Fibroblast of pulmonary artery (primary cell): ENCODE data around the gene TMPRSS15.
"Not testable (repeated sequence)": the region's sequence is repeated elsewhere in the genome, so short reads cannot be mapped to it uniquely, and the experiment has no call there.

Experiments
- DNase-seq: peaks from one replicate; pipeline ENCODE4 v3.0.0-alpha.2; 2010; ENCODE audit warnings: low read depth
- H3K4me3 ChIP-seq: replicated peaks from 2 replicates; pipeline ENCODE4 v1.5.1; 2011; ENCODE audit warnings: low read depth, mild to moderate bottlenecking, control low read depth, low read length, moderate library complexity
- TF ChIP-seq, protein P1 (sequence below): IDR thresholded peaks from 2 replicates; pipeline ENCODE4 v1.5.1; 2011; ENCODE audit warnings: mild to moderate bottlenecking, control low read depth, low read length, inconsistent platforms; ENCODE audit errors: missing control alignments

Gene TMPRSS15

DNA sequence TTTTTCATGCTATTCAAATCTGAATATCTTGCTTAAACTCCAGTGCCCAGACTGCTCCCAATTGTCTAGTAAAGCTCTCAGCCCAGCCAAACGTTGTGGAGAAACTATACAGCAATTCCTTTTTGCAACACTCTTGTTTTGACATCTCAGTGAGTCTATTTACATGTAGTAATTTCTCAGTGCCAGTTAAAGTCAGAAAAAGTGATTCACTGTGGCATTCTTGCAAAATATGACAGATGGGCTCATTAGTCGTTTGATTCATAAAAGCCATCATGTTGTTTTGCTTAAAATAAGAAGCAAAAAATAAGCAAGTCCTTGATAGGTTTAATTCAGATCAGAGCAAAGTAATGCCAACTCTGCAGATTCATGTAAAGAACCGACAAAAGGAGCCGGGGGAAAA lies 20.7 kb upstream of the TMPRSS15 start:
- TF ChIP-seq, protein P1, sequence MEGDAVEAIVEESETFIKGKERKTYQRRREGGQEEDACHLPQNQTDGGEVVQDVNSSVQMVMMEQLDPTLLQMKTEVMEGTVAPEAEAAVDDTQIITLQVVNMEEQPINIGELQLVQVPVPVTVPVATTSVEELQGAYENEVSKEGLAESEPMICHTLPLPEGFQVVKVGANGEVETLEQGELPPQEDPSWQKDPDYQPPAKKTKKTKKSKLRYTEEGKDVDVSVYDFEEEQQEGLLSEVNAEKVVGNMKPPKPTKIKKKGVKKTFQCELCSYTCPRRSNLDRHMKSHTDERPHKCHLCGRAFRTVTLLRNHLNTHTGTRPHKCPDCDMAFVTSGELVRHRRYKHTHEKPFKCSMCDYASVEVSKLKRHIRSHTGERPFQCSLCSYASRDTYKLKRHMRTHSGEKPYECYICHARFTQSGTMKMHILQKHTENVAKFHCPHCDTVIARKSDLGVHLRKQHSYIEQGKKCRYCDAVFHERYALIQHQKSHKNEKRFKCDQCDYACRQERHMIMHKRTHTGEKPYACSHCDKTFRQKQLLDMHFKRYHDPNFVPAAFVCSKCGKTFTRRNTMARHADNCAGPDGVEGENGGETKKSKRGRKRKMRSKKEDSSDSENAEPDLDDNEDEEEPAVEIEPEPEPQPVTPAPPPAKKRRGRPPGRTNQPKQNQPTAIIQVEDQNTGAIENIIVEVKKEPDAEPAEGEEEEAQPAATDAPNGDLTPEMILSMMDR, result no peak
- DNase-seq, result no peak
- no peak overlapping the region for H3K4me3 ChIP-seq

DNA sequence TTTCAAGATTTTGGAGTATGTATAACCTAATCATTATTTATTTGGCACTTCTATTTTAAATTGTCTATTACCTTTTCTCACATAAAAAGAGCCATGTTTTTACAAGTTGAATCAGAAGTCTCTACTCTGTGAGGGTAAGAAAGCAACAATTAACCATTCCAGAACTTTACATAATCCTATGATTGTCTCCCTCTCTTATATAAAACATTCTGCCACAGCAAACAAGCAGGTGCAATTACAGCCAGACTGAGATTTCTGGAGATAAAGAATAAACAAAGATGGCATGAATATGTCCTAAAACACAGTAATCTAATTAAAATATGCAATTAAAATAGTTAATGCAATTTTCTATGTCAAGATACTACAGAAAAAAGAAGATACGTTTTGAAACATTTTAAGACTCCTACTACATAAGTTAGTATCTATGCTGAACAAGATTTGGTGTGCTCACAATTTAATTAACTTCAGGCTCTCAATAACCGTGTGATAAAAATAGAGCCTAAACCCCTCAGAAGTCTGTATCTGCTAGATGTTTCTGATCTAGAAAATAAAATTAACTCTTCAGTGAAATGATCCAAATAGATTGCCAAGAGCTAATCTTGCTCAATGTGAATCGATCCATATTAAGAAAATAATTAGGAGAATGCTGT lies 13.7 kb upstream of the TMPRSS15 start:
- no peak for DNase-seq
- no peak overlapping the region for H3K4me3 ChIP-seq
- TF ChIP-seq, protein P1, result no peak

DNA sequence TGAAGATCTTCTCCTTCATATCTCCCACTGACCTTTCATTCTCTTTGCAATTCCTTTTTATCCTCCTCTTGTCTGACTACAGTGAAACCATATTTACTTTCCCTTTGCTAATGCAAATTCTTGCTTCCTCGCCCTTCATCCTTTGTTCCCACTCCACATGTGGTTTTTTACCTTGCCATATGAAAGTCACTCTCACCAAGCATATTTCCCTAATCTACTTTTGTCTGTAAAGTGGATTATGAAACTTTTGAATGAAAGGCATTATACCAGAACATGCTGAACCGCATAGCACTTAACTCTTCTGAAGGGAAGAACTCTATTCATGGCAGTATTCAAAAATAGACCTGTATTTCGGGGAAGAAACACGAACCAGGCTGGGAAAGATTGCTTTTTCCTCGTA lies 8.0 kb upstream of the TMPRSS15 start:
- TF ChIP-seq, protein P1, result no peak
- H3K4me3 ChIP-seq, result no peak overlapping the region

DNA sequence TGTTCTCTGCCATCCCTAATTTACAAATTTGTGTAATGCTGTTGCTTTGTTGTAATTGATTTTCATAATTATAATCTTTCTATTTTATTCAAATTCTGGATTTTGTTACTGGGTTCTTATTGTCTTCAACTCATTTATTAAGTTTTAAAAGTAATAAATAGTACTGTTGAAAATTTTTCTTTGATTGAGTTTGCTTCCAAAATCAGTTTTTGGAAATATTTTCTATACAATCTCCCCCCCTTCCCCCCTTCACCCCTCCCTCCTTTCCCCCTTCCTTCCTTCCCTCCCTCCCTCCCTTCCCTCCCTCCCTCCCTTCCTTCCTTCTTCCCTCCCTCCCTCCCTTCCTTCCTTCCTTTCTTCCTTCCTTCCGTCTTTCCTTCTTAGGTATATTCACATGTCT lies 6.0 kb upstream of the TMPRSS15 start:
- DNase-seq, result no peak
- no peak overlapping the region for H3K4me3 ChIP-seq
- TF ChIP-seq, protein P1, result no peak

More for the DNA sequence above, 8.0 kb upstream of the TMPRSS15 start:
- no peak for DNase-seq

DNA sequence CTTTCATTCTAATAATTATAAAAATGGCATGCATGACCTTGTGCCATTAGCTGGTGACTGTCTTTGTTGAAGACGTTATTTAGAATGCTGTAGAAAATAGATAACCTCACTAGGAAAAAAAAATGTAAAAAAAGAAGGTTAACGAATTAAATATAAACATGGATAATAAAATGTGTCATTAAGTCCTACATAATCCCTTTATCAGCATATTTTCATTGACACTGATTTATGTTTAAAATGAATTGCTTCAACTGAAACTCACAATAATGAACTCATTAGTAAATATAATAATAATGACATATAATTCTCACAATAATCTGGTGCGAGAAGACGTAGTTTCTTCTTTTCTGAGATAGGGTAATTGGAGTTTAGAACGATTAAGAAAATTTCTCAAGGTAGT lies 4.7 kb downstream of the TMPRSS15 start:
- DNase-seq, result no peak
- TF ChIP-seq, protein P1, result no peak
- no peak overlapping the region for H3K4me3 ChIP-seq

DNA sequence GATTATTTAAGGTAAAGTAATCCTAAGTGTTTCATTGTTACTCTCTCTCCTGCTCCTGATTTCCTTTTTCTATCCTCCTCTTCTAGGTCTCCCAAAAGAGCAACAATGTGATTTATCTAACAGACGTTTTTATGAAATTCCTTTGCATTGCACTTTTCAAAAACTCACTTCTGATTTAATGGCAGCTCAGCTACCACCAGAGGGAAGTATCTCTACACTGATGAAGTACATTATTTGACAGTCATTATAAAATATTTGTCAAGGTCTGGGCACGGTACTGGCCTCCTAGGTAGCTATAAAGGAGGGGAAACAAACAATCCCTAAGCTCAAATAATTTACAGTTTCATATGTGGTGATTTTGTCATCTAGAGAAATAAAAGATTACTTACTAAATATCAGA lies 15.6 kb downstream of the TMPRSS15 start:
- TF ChIP-seq, protein P1, result no peak
- no peak for DNase-seq
- H3K4me3 ChIP-seq, result no peak overlapping the region

DNA sequence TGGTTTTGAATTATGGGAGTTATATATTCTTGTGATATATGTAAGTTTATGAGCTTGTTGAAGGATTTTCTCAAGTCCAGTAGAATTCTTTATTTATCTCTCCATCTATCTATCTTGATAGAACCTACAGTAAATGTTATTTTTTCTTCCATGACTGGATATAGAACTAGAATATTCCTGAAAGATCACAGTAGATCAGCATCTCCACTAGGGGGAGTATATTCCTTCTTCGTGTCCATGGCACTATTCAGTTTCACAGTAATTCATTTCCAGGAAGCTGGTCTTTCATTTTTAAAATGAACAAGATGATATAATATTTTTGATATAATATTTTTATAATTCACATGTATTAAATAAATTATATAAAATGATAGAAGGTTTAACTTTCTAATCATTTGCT lies 18.8 kb downstream of the TMPRSS15 start:
- H3K4me3 ChIP-seq, result no peak overlapping the region
- DNase-seq, result peak; percentile 4
- TF ChIP-seq, protein P1, result peak; percentile 30

DNA sequence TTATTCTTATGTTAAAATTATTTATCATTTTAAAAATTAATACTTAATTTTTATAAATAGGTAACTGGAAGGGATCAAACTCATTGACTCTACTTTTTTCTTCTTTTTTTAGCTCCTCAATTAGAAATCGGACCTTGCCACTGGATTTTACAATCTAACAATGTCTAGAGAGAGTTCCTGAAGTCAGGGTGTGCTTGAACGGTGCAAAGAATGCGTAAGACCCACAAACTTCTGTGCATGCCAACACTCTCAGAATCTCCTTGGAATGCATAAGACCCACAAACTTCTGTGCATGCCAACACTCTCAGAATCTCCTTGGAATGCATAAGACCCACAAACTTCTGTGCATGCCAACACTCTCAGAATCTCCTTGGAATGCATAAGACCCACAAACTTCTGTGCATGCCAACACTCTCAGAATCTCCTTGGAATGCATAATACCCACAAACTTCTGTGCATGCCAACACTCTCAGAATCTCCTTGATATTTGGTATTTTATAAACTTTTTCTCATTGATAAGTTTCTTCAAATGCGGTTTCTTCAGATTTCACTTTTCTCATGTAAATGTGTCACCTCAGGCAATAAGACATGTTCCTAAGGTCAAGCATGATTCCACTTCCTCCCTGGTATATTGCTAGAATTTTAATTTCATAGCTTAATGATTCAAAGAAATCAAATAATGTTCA lies 20.5 kb downstream of the TMPRSS15 start:
- H3K4me3 ChIP-seq, result not testable (repeated sequence)
- DNase-seq, result peak; percentile 1
